Esophagus (tissue), 2 donors: Measurements from ENCODE around the gene ADAMTS2. TPM values are rescaled to one million over a fixed set of nuclear protein-coding genes. Genes with fewer than 3 reads are reported as not detected.

Experiments used
- H3K27ac ChIP-seq, 2 donors: one replicate each; pipeline ENCODE4 v1.5.1; 2013; ENCODE audit warnings: low read depth in 2 of 2, mild to moderate bottlenecking in 2 of 2, inconsistent platforms in 1 of 2, low read length in 1 of 2, moderate library complexity in 1 of 2
- H3K27me3 ChIP-seq, 2 donors: one replicate each; pipeline ENCODE4 v1.6.1; 2013; ENCODE audit warnings: low read length in 2 of 2, control low read depth in 1 of 2, mild to moderate bottlenecking in 1 of 2; ENCODE audit not compliant: insufficient read depth in 2 of 2, control insufficient read depth in 1 of 2
- H3K36me3 ChIP-seq, 2 donors: one replicate each; pipeline ENCODE4 v1.6.1; 2013; ENCODE audit warnings: low read length in 1 of 2; ENCODE audit not compliant: control insufficient read depth in 2 of 2, insufficient read depth in 2 of 2
- H3K4me1 ChIP-seq, 2 donors: one replicate each; pipeline ENCODE4 v1.6.1; 2013; ENCODE audit warnings: low read length in 1 of 2; ENCODE audit not compliant: control insufficient read depth in 2 of 2, insufficient read depth in 2 of 2
- H3K4me3 ChIP-seq, 2 donors: one replicate each; pipeline ENCODE4 v1.5.1; 2013; ENCODE audit warnings: low read length in 2 of 2, mild to moderate bottlenecking in 2 of 2, low read depth in 1 of 2, moderate library complexity in 1 of 2
- H3K9me3 ChIP-seq, 2 donors: one replicate each; pipeline ENCODE4 v1.6.1; 2013; ENCODE audit warnings: mild to moderate bottlenecking in 2 of 2, low read depth in 1 of 2, low read length in 1 of 2, moderate library complexity in 1 of 2; ENCODE audit not compliant: control insufficient read depth in 2 of 2, insufficient read depth in 1 of 2
- WGBS, 2 donors: extraction: QIAGEN DNeasy Blood & Tissue Kit; methylation state at CpG; one replicate each; pipeline ENCODE4 v1.1.7; 2013; 5-methylcytosine and 5-hydroxymethylcytosine counted together
- polyA plus RNA-seq, 2 donors: library from polyadenylated mRNA; stranded (reverse); fragments of 200-250 nt; gene quantifications; one replicate each; pipeline ENCODE4 v1.2.3, GENCODE V29; 2013
- donor health status: healthy with polysubstance abuse.
- donor health status: Bipolar disorder and iron deficiency.

The ADAMTS2 gene
- polyA plus RNA-seq, 2 donors, result 1.4 to 1.5 TPM

- H3K27ac ChIP-seq, result no peak overlapping the region
Measured at GRCh38 chr5:179278119-179278518, 67.1 kb downstream of the ADAMTS2 start.

DNA sequence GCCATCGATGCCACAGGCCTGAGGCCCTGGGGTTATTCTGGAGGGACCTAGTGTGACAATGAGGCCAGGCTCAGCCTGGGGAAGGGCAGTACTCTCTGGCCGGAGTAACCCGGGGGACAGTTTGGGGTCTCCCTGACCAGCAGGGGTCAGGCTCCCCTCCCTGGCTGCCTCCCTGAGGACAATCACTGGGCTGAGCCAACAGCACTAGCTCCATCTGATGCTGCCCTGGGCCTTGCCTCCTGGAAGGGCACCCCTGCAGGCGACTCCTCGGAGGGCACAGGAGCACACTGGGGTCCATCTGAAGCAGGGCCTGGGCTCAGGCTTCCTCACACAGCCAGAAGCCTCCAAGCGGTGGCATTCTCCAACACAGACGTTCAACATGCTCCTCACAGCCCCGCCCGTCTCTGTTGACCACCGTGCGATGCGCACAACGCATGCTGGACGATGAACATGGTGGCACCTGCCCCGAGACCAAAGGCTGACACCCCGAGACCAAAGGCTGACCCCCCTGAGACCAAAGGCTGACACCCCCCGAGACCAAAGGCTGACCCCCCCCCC lies 68.3 kb downstream of the ADAMTS2 start:
- H3K4me1 ChIP-seq, result peaks cover 0 to 1% of the 10 kb centered on the region in 2 donors
- H3K27me3 ChIP-seq, result no peaks in the 10 kb centered on the region
- WGBS, 2 donors, result 87 to 91% methylated on average over 17 of the region's 17 CpGs
- peak overlapping the region in 1 of 2 donors; percentile 26 for H3K27ac ChIP-seq
- no peak overlapping the region for H3K4me3 ChIP-seq
- H3K9me3 ChIP-seq, result no peaks in the 10 kb centered on the region
- H3K36me3 ChIP-seq, result no peaks in the 10 kb centered on the region

More at GRCh38 chr5:179278119-179278518, 67.1 kb downstream of the ADAMTS2 start:
- Histone ChIP-seq H3K9me3 (no peaks in the 10 kb centered on the region), H3K4me3 (no peak overlapping the region), H3K4me1 (peaks cover 0 to 1% of the 10 kb centered on the region in 2 donors), H3K27me3 (no peaks in the 10 kb centered on the region), H3K36me3 (no peaks in the 10 kb centered on the region)
- WGBS, 2 donors, result 58 to 63% methylated on average over 10 of the region's 10 CpGs

DNA sequence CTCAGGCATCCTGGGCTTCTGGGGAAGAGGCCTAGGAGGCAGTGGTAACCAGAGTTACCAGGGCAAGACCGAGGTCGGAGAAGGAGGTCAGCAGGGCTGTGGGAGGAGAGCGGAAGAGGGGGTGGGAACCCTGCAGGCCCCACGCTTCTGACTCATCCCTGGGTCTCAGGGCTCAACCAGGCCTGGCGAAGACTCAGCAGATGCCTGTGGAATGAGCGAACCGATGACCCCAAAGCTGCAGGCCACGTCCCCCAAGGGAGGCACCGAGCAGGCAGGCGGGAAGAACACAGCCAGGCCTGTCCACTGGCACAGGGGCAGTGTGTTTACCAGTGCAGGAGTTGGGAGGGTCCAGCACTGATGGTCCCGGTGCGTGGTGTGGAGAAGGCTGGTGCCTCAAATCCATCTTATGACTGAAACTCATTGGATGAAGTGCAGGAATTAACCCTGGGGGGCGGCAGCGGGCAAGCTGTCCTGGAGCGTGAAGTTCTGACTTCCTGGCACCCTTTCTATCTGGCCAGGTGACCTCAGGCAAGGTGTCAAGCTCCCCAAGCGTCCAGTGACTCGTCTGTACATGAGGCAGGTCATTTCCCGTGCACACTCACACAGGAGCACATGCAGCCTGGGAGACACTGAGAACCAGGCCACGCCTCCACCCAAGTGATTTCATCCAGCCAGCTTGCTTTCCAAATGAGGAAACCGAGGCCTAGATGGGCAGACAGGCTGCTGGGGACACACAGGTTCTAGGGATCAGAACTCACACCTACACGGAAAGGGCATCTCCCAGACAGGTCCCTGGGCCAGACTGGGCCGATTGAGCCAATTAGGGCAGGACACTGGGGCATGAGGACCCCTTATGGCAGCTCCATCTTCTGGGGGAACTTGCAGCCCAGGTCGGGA lies 69.1 kb downstream of the ADAMTS2 start:
- WGBS, 2 donors, result 83% methylated on average over 23 of the region's 23 CpGs
- Histone ChIP-seq H3K27me3 (no peaks in the 10 kb centered on the region), H3K9me3 (no peaks in the 10 kb centered on the region), H3K4me3 (no peak overlapping the region), H3K36me3 (no peaks in the 10 kb centered on the region), H3K4me1 (peaks cover 0 to 1% of the 10 kb centered on the region in 2 donors), H3K27ac (peak overlapping the region; percentile 48 to 57)

DNA sequence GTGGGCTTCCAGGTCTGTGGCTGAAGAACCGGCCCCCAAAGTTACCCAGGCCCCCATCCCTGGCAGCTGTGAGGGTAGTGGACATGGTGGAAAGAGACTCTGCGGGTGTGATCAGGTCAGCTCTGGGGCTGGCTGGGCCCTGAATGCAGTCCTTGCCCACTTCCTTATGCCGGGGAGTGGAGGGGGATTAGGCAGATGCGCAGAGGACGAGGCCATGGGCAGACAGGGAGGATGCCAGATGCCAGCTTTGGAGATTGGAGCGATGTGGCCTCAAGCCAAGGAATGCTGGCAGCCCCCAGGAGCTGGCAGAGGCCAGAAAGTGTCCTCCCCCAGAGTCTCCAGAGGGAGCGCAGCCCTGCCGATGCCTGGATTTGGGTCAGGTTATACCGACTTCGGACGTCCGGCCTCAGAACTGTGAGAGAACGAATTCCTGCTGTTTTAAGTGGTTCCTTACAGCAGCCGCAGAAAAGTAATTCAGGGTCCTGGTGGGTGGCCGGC lies 69.8 kb downstream of the ADAMTS2 start:
- WGBS, 2 donors, result 77 to 78% methylated on average over 15 of the region's 15 CpGs
- H3K4me3 ChIP-seq, result no peak overlapping the region
- peaks cover 0 to 1% of the 10 kb centered on the region in 2 donors for H3K4me1 ChIP-seq
- H3K36me3 ChIP-seq, result no peaks in the 10 kb centered on the region
- H3K9me3 ChIP-seq, result no peaks in the 10 kb centered on the region
- H3K27ac ChIP-seq, result peak overlapping the region; percentile 44 to 48
- H3K27me3 ChIP-seq, result no peaks in the 10 kb centered on the region

DNA sequence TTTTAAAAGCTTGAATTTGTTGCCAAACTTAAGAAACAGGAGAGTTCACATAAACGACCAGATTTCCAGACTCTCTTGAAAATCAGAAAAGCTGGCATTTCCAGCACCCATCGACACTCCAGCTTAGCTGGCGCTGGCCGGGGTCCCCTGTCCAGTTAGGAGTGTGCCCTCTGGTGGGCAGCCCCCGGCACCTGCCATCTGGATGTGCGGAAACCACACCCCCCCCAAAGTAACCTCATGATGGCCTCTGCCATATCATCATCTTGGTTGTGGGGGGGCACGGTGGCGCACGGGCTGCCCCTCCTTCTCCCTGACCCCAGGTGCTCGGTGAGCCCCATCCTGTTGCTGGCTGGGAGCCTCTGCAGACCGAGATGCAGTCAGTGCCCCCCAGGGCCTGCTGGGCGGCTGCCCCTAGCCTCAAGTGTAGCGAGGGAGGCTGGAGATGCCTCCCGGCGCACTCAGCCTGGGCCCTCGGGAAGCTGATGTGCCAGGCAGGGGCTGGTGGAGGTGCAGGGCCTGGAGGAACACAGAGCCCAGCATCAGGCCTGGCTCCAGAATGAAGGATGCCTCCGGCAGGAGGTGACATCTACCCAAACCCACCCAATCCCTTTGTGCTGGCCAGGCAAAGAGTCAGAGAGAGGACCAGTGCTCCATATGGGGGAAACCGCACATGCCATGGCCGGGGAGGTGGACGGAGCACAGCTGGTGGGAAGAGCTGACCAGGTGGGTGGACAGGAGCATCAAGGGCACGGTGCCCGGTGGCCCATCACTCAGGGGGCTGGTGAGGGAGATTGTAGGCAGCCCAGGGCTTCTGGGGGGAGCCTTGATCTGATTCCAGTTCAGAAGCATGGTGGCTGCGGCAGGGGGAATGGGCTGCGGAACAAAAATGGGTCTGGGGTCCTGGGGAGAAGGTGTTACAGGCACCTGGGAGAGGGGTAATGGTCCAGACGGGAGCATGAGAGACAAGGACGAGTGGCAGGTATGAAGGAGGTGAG lies 70.6 kb downstream of the ADAMTS2 start:
- 82 to 90% methylated on average over 24 to 26 of the region's 26 CpGs for WGBS, 2 donors
- Histone ChIP-seq H3K27me3 (no peaks in the 10 kb centered on the region), H3K4me1 (peaks cover 0 to 4% of the 10 kb centered on the region in 2 donors), H3K9me3 (no peaks in the 10 kb centered on the region), H3K4me3 (no peak overlapping the region), H3K27ac (peak overlapping the region; percentile 44 to 48), H3K36me3 (no peaks in the 10 kb centered on the region)

DNA sequence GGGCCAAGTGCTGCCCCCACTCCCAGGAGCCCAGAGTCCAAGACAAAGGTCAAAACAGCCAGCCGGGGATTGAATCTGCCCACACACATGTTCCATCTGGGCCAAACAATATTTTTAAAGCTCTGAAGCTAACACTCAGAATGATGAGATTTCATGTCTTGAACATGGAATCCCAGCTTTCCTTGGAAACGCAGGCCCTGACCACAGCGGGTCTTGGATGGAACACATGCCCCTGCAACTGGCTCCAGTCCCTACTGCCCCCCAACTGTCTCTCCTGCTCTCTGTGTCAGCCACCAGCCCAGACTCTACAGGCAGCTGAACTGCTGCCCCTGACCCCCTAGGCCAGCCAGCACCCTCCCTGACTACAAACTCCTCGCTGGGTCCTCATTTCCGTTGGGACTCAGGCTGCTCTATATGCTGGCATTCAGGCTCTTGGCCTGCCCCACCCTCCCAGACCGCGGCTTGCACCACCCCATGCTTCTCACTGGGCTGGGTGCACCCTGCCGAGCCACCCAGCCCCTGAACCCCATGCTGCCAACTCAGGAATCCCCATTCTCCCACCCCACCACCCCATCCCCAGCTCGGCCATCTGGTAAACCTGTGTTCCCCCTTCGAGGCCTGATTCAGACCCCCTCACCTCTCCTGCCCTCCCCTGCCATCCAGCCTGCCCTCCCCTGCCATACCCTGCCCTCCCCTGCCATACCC lies 71.7 kb downstream of the ADAMTS2 start:
- Histone ChIP-seq H3K4me1 (peaks cover 0 to 4% of the 10 kb centered on the region in 2 donors), H3K36me3 (no peaks in the 10 kb centered on the region), H3K27me3 (no peaks in the 10 kb centered on the region), H3K9me3 (no peaks in the 10 kb centered on the region), H3K27ac (peak overlapping the region in 1 of 2 donors; percentile 44), H3K4me3 (no peak overlapping the region)
- WGBS, 2 donors, result 69 to 76% methylated on average over 10 of the region's 10 CpGs

- no peak overlapping the region for H3K27ac ChIP-seq
- WGBS, 2 donors, result 78 to 80% methylated on average over 7 of the region's 7 CpGs
- no peaks in the 10 kb centered on the region for H3K27me3 ChIP-seq
- no peaks in the 10 kb centered on the region for H3K9me3 ChIP-seq
- no peak overlapping the region for H3K4me3 ChIP-seq
- no peaks in the 10 kb centered on the region for H3K36me3 ChIP-seq
- H3K4me1 ChIP-seq, result peaks cover 0 to 4% of the 10 kb centered on the region in 2 donors
Measured at GRCh38 chr5:179273073-179273435, 72.2 kb downstream of the ADAMTS2 start.

DNA sequence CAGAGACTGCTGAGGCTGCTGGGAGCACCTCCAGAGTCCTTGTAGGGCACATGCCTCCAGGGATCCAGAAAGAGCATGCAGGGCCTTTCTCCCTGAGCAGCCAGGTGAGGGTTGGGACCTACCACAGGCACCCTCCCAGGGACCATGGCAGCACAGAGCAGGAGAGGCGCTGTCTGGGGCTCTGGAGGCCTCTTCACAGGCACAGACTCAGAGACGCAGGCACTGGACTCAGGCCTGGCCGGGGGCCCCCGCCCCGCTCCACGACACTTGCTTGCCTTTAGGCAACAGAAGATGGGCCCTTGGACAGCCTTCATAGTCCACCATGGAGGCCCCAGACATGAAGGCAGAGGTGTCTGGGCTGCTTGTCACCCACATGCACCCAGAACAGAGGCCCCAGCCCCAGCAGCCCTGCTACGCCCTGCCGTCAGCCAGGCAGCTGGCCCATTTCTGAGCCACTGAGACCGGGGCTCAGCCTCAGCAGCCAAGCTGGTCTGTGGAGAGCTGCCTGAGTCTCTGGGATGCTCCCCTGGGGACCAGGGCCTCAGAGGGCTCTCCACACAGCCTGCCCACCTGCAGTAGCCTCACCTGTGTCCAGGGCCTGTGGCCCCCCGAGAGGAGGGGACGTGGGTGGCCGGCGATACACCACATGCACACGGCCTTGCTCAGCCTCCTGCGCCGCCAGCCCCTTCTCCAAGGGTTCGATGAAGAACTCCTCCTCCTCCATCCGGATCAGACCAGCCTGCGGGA lies 72.8 kb downstream of the ADAMTS2 start:
- Histone ChIP-seq H3K9me3 (no peaks in the 10 kb centered on the region), H3K4me3 (no peak overlapping the region), H3K27me3 (no peaks in the 10 kb centered on the region), H3K4me1 (peaks cover 1 to 4% of the 10 kb centered on the region in 2 donors), H3K27ac (no peak overlapping the region), H3K36me3 (no peaks in the 10 kb centered on the region)
- 88 to 90% methylated on average over 18 to 19 of the region's 19 CpGs for WGBS, 2 donors
